Smooth muscle cell (in vitro differentiated cells): ENCODE measurements around the gene COX15. TPM values are rescaled to one million over a fixed set of nuclear protein-coding genes. Genes with fewer than 3 reads are reported as not detected.

Source experiments
- DNase-seq: peaks from one replicate; lab custom pipeline; 2025; ENCODE audit not compliant: unreplicated experiment; lab: John Stamatoyannopoulos, UW
- H2AFZ ChIP-seq: fragments of 200-600 bp; sonication (generic); 2 replicates; pipeline ENCODE4 v1.6.0; 2016; ENCODE audit warnings: antibody characterized with exemption, low read depth, mild to moderate bottlenecking
- H3F3A ChIP-seq: fragments of 200-600 bp; sonication (generic); 2 replicates; pipeline ENCODE4 v1.6.0; 2017; ENCODE audit warnings: antibody characterized with exemption, low read depth
- H3K27ac ChIP-seq: fragments of 200-600 bp; sonication (generic); 2 replicates; pipeline ENCODE4 v1.5.1; 2016; ENCODE audit warnings: low read depth, mild to moderate bottlenecking
- H3K27me3 ChIP-seq: fragments of 200-600 bp; sonication (generic); 2 replicates; pipeline ENCODE4 v1.6.1; 2016; ENCODE audit warnings: low read depth, mild to moderate bottlenecking
- H3K36me3 ChIP-seq: fragments of 200-600 bp; sonication (generic); 2 replicates; pipeline ENCODE4 v1.5.1; 2016; ENCODE audit warnings: low read depth
- H3K4me1 ChIP-seq: fragments of 200-600 bp; sonication (generic); 2 replicates; pipeline ENCODE4 v1.5.1; 2016; ENCODE audit warnings: low read depth
- H3K4me2 ChIP-seq: fragments of 200-600 bp; sonication (generic); 2 replicates; pipeline ENCODE4 v1.6.0; 2016; ENCODE audit warnings: mild to moderate bottlenecking
- H3K4me3 ChIP-seq: fragments of 200-600 bp; sonication (generic); 2 replicates; pipeline ENCODE4 v1.5.1; 2016; ENCODE audit warnings: mild to moderate bottlenecking
- H3K79me2 ChIP-seq: fragments of 200-600 bp; sonication (generic); 2 replicates; pipeline ENCODE4 v1.6.0; 2016; ENCODE audit warnings: low read depth, mild to moderate bottlenecking
- H3K9ac ChIP-seq: fragments of 200-600 bp; sonication (generic); 2 replicates; pipeline ENCODE4 v1.6.0; 2016; ENCODE audit warnings: low read depth
- H3K9me3 ChIP-seq: fragments of 200-600 bp; sonication (generic); replicated peaks from 2 replicates; pipeline ENCODE4 v1.5.1; 2016; ENCODE audit warnings: low read depth
- H4K20me1 ChIP-seq: fragments of 200-600 bp; sonication (generic); 2 replicates; pipeline ENCODE4 v1.6.0; 2016; ENCODE audit warnings: low read depth
- CTCF ChIP-seq: fragments of 200-600 bp; sonication (generic); IDR thresholded peaks from 2 replicates; pipeline ENCODE4 v1.5.1; 2017; ENCODE audit warnings: borderline replicate concordance, mild to moderate bottlenecking, antibody characterized with exemption; ENCODE audit not compliant: insufficient read depth, poor library complexity, severe bottlenecking
- WGBS: methylation state at CpG from one replicate; pipeline ENCODE4 v1.1.7; 2016; ENCODE audit warnings: low lambda C conversion rate; 5-methylcytosine and 5-hydroxymethylcytosine counted together
- polyA plus RNA-seq: library from polyadenylated mRNA; unstranded; fragments of >200 nt; fragmentation: Nextera tagmentation; extraction: Ambion mirVana; gene quantifications from 2 replicates; pipeline ENCODE4 v1.2.1, GENCODE V29; 2016
- total RNA-seq: library from RNA; depleted of rRNA; stranded (reverse); fragments of >200 nt; gene quantifications from 2 replicates; pipeline ENCODE4 v1.2.3, GENCODE V29; 2014

The COX15 gene
- total and polyA plus RNA-seq, 2 experiments from 2014 or later = 16.9 to 21.3 TPM

- no peaks in the 10 kb centered on the region for H3K79me2 ChIP-seq
- no peaks in the 10 kb centered on the region for H4K20me1 ChIP-seq
- peaks cover 6% of the 10 kb centered on the region for H3K36me3 ChIP-seq
- WGBS = 96% methylated on average over 1 of the region's 1 CpG
- no peaks in the 10 kb centered on the region for H3K4me1 ChIP-seq
- no peak overlapping the region for H3K4me3 ChIP-seq
- no peak for TF ChIP-seq CTCF
- H3K9me3 ChIP-seq = no peaks in the 10 kb centered on the region
- H3K9ac ChIP-seq = no peak overlapping the region
- H3K27me3 ChIP-seq = no peaks in the 10 kb centered on the region
- H3K4me2 ChIP-seq = no peak overlapping the region
- no peak for DNase-seq
- no peak overlapping the region for H2AFZ ChIP-seq
- no peak overlapping the region for H3K27ac ChIP-seq
- no peaks in the 10 kb centered on the region for H3F3A ChIP-seq
Measured at GRCh38 chr10:99760321-99760720, 28.4 kb upstream of the COX15 start.

- H3K9me3 ChIP-seq = no peaks in the 10 kb centered on the region
- H3K27me3 ChIP-seq = no peaks in the 10 kb centered on the region
- no peak overlapping the region for H3K4me3 ChIP-seq
- H3F3A ChIP-seq = no peaks in the 10 kb centered on the region
- H3K4me2 ChIP-seq = no peak overlapping the region
- no peak overlapping the region for H3K9ac ChIP-seq
- no peak for TF ChIP-seq CTCF
- peaks cover 8% of the 10 kb centered on the region for H3K36me3 ChIP-seq
- H3K27ac ChIP-seq = no peak overlapping the region
- DNase-seq = no peak
- WGBS = 91% methylated on average over 2 of the region's 2 CpGs
- no peak overlapping the region for H2AFZ ChIP-seq
- no peaks in the 10 kb centered on the region for H3K79me2 ChIP-seq
- H3K4me1 ChIP-seq = no peaks in the 10 kb centered on the region
- H4K20me1 ChIP-seq = no peaks in the 10 kb centered on the region
Measured at GRCh38 chr10:99758211-99758891, 26.4 kb upstream of the COX15 start.

GRCh38 chr10:99756159-99756558 is 24.2 kb upstream of the COX15 start:
- Histone ChIP-seq H3K4me3 (no peak overlapping the region), H3K4me2 (no peak overlapping the region), H2AFZ (no peak overlapping the region), H3K4me1 (no peaks in the 10 kb centered on the region), H3K36me3 (peaks cover 10% of the 10 kb centered on the region), H3K27me3 (no peaks in the 10 kb centered on the region), H3K9ac (no peak overlapping the region), H3K79me2 (no peaks in the 10 kb centered on the region), H3K27ac (no peak overlapping the region), H3F3A (no peaks in the 10 kb centered on the region), H3K9me3 (no peaks in the 10 kb centered on the region), H4K20me1 (no peaks in the 10 kb centered on the region)
- no peak for DNase-seq
- WGBS = 100% methylated on average over 1 of the region's 1 CpG
- TF ChIP-seq CTCF = no peak

- Histone ChIP-seq H3K79me2 (no peaks in the 10 kb centered on the region), H3F3A (no peaks in the 10 kb centered on the region), H3K9me3 (no peaks in the 10 kb centered on the region), H3K27ac (no peak overlapping the region), H2AFZ (no peak overlapping the region), H3K9ac (no peak overlapping the region), H3K4me2 (no peak overlapping the region), H3K4me3 (no peak overlapping the region), H3K36me3 (peaks cover 20% of the 10 kb centered on the region), H4K20me1 (no peaks in the 10 kb centered on the region), H3K4me1 (no peaks in the 10 kb centered on the region), H3K27me3 (no peaks in the 10 kb centered on the region)
- no peak for TF ChIP-seq CTCF
- 97% methylated on average over 1 of the region's 1 CpG for WGBS
- no peak for DNase-seq
Measured at GRCh38 chr10:99754670-99755069, 22.7 kb upstream of the COX15 start.
